Lung (tissue), 12 donors: Measurements from ENCODE around the gene ZHX3. TPM values are rescaled to one million over a fixed set of nuclear protein-coding genes. Genes with fewer than 3 reads are reported as not detected.
A peak's percentile ranks its signal among the peaks of the same experiment; 100 is the strongest.

Experiments
- ATAC-seq: fragments of 200-7000 bp; cut with Tn5 transposase; one replicate; pipeline ENCODE4 v1.9.1; 2020; ENCODE audit warnings: moderate number of reproducible peaks; ENCODE audit not compliant: insufficient read depth, low FRiP score
- DNase-seq, 3 donors: peaks; one replicate each; pipeline ENCODE4 v3.0.0-alpha.2; 2013 to 2017
- H3K27ac ChIP-seq, 2 donors: one replicate each; pipeline ENCODE4 v1.5.1; 2013; ENCODE audit warnings: mild to moderate bottlenecking in 2 of 2, moderate library complexity in 2 of 2, control low read depth in 1 of 2, inconsistent platforms in 1 of 2, low read depth in 1 of 2, low read length in 1 of 2
- H3K27me3 ChIP-seq, 3 donors: one replicate each; pipeline ENCODE4 v1.5.1; 2013; ENCODE audit warnings: low read length in 2 of 3; ENCODE audit not compliant: control insufficient read depth in 3 of 3, insufficient read depth in 3 of 3
- H3K36me3 ChIP-seq, 4 donors: one replicate each; pipeline ENCODE4 v1.5.1; 2013; ENCODE audit warnings: low read length in 4 of 4, mild to moderate bottlenecking in 1 of 4, moderate library complexity in 1 of 4; ENCODE audit not compliant: control insufficient read depth in 4 of 4, insufficient read depth in 4 of 4
- H3K4me1 ChIP-seq, 5 donors: one replicate each; pipeline ENCODE4 v1.5.1; 2013; ENCODE audit warnings: low read length in 5 of 5, mild to moderate bottlenecking in 2 of 5, moderate library complexity in 1 of 5; ENCODE audit not compliant: control insufficient read depth in 5 of 5, insufficient read depth in 5 of 5
- H3K4me3 ChIP-seq: one replicate; pipeline ENCODE4 v1.5.1; 2013; ENCODE audit warnings: mild to moderate bottlenecking, control low read depth, moderate library complexity
- H3K9ac ChIP-seq, 2 donors: one replicate each; pipeline ENCODE4 v1.5.1; 2013; ENCODE audit warnings: low read length in 2 of 2, control low read depth in 1 of 2; ENCODE audit not compliant: insufficient read depth in 1 of 2
- H3K9me3 ChIP-seq, 4 donors: one replicate each; pipeline ENCODE4 v1.5.1; 2013; ENCODE audit warnings: low read length in 3 of 4, mild to moderate bottlenecking in 1 of 4, moderate library complexity in 1 of 4; ENCODE audit not compliant: control insufficient read depth in 4 of 4, insufficient read depth in 3 of 4
- CTCF ChIP-seq: IDR thresholded peaks from 2 replicates; pipeline ENCODE4 v1.5.1; 2012; ENCODE audit warnings: mild to moderate bottlenecking; ENCODE audit errors: control extremely low read depth, extremely low read depth
- WGBS, 2 donors: extraction: QIAGEN DNeasy Blood & Tissue Kit; methylation state at CpG; one replicate each; pipeline ENCODE4 v1.1.7; 2013; 5-methylcytosine and 5-hydroxymethylcytosine counted together
- polyA plus RNA-seq, 2 donors: library from polyadenylated mRNA; stranded (reverse); fragments of 200-250 nt; gene quantifications; one replicate each; pipeline ENCODE4 v1.2.1, GENCODE V29; 2013
- total RNA-seq, 2 donors: library from RNA; depleted of rRNA in 1 of 2; stranded (reverse); fragments of >200 nt in 1 of 2; gene quantifications; one replicate each; pipeline ENCODE4 v1.2.1, GENCODE V29; 2014 to 2021
- donor health status: control.
- donor health status: control.
- donor health status: Bipolar disorder and iron deficiency.
- donor health status: healthy.
- donor health status: DM: yes; HTN: yes; CAD: no.

The ZHX3 gene
- total and polyA plus RNA-seq, 4 donors, result 8.3 to 48.2 (median 18.0) TPM

GRCh38 chr20:41173161-41173721 lies 144.3 kb downstream of the ZHX3 start:
- DNase-seq, result peak; percentile 92 to 98 (median 96)
- H3K4me3 ChIP-seq, result no peak overlapping the region
- peak; percentile 89 for TF ChIP-seq CTCF

GRCh38 chr20:41172296-41173140 lies 145.0 kb downstream of the ZHX3 start:
- Histone ChIP-seq H3K27me3 (no peaks in the 10 kb centered on the region), H3K9ac (no peak overlapping the region), H3K36me3 (peaks cover 5 to 67% (median 60%) of the 10 kb centered on the region in 4 donors), H3K4me1 (peaks cover 0 to 15% (median 6%) of the 10 kb centered on the region in 5 donors), H3K9me3 (no peaks in the 10 kb centered on the region), H3K27ac (peak overlapping the region; percentile 52 to 62), H3K4me3 (no peak overlapping the region)
- WGBS, 2 donors, result 72 to 79% methylated on average over 18 of the region's 18 CpGs
- ATAC-seq (no peak), DNase-seq (peak in 2 of 3 donors; percentile 42 to 57)
- no peak for TF ChIP-seq CTCF

More at GRCh38 chr20:41173161-41173721, 144.3 kb downstream of the ZHX3 start:
- H3K27me3 ChIP-seq, result no peaks in the 10 kb centered on the region
- H3K9ac ChIP-seq, result no peak overlapping the region
- peak; percentile 78 for ATAC-seq
- peaks cover 4 to 15% (median 6%) of the 10 kb centered on the region in 5 donors for H3K4me1 ChIP-seq
- peak overlapping the region; percentile 23 to 28 for H3K27ac ChIP-seq
- 30 to 36% methylated on average over 9 of the region's 9 CpGs for WGBS, 2 donors
- peaks cover 5 to 67% (median 55%) of the 10 kb centered on the region in 4 donors for H3K36me3 ChIP-seq
- H3K9me3 ChIP-seq, result no peaks in the 10 kb centered on the region

- no peaks in the 10 kb centered on the region for H3K27me3 ChIP-seq
- H3K4me1 ChIP-seq, result peaks cover 0 to 15% (median 6%) of the 10 kb centered on the region in 5 donors
- DNase-seq (no peak), ATAC-seq (no peak)
- no peak for TF ChIP-seq CTCF
- peaks cover 5 to 68% (median 62%) of the 10 kb centered on the region in 4 donors for H3K36me3 ChIP-seq
- peak overlapping the region; percentile 52 to 62 for H3K27ac ChIP-seq
- no peak overlapping the region for H3K9ac ChIP-seq
- no peaks in the 10 kb centered on the region for H3K9me3 ChIP-seq
- H3K4me3 ChIP-seq, result no peak overlapping the region
- 60 to 92% methylated on average over 3 of the region's 3 CpGs for WGBS, 2 donors
Observed at GRCh38 chr20:41171736-41172295, 145.7 kb downstream of the ZHX3 start.
